Measurements from ENCODE around the gene GALNT14. TPM values are rescaled to one million over a fixed set of nuclear protein-coding genes. Genes with fewer than 3 reads are reported as not detected.

GALNT14 gene
- total RNA-seq, 4 donors from 2014 or later = 1.00 TPM; not detected in 3

GRCh38 chr2:30903326-30903725, 234.9 kb downstream of the GALNT14 start:
- DNase-seq = no peak
- Histone ChIP-seq H3K9me3 (no peaks in the 10 kb centered on the region), H3K36me3 (no peaks in the 10 kb centered on the region), H3K27me3 (no peaks in the 10 kb centered on the region), H3K27ac (no peak overlapping the region), H3K4me3 (no peak overlapping the region), H3K4me1 (no peaks in the 10 kb centered on the region)
- TF ChIP-seq POLR2A (IDR thresholded peaks at IDR 0.05) (no peak), EP300 (IDR thresholded peaks at IDR 0.05; ENCODE audit: low read depth) (no peak), CTCF (IDR thresholded peaks at IDR 0.05) (no peak), POLR2AphosphoS5 (IDR thresholded peaks at IDR 0.05) (no peak)
- 88 to 93% methylated on average over 3 to 5 of the region's 5 CpGs for WGBS, 2 donors (ENCODE audit: low coverage in 1 of 2)
- in situ Hi-C loops (cut with MboI; ENCODE audit: low pct_ligation_motif_present in 1 of 4, low pct_unique_long_range_greater_than_20kb in 1 of 4, low sequenced_read_pairs in 3 of 4) = no loop called here
- intact Hi-C loops (cut with DNase I; ENCODE audit: low total_unique reads) = no loop called here

- WGBS, 2 donors (ENCODE audit: low coverage in 1 of 2) = 74 to 82% methylated on average over 5 of the region's 5 CpGs
- Histone ChIP-seq H3K9me3 (no peaks in the 10 kb centered on the region), H3K27me3 (no peaks in the 10 kb centered on the region), H3K36me3 (no peaks in the 10 kb centered on the region), H3K4me3 (no peak overlapping the region), H3K4me1 (no peaks in the 10 kb centered on the region), H3K27ac (no peak overlapping the region)
- intact Hi-C loops (cut with DNase I; ENCODE audit: low total_unique reads) (no loop called here), in situ Hi-C loops (cut with MboI; ENCODE audit: low pct_ligation_motif_present in 1 of 4, low pct_unique_long_range_greater_than_20kb in 1 of 4, low sequenced_read_pairs in 3 of 4) (no loop called here)
- no peak for DNase-seq
- TF ChIP-seq EP300 (IDR thresholded peaks at IDR 0.05; ENCODE audit: low read depth) = no peak
Measured at GRCh38 chr2:30900381-30900780, 237.9 kb downstream of the GALNT14 start.

- 67 to 83% methylated on average over 1 to 14 of the region's 14 CpGs for WGBS, 2 donors (ENCODE audit: low coverage in 1 of 2)
- Histone ChIP-seq H3K27me3 (no peaks in the 10 kb centered on the region), H3K4me3 (no peak overlapping the region), H3K36me3 (no peaks in the 10 kb centered on the region), H3K27ac (no peak overlapping the region), H3K9me3 (no peaks in the 10 kb centered on the region), H3K4me1 (no peaks in the 10 kb centered on the region)
- intact Hi-C loops (cut with DNase I; ENCODE audit: low total_unique reads) (no loop called here), in situ Hi-C loops (cut with MboI; ENCODE audit: low pct_ligation_motif_present in 1 of 4, low pct_unique_long_range_greater_than_20kb in 1 of 4, low sequenced_read_pairs in 3 of 4) (no loop called here)
- no peak for DNase-seq
- TF ChIP-seq CTCF (IDR thresholded peaks at IDR 0.05) (no peak), POLR2AphosphoS5 (IDR thresholded peaks at IDR 0.05) (no peak), POLR2A (IDR thresholded peaks at IDR 0.05) (no peak), EP300 (IDR thresholded peaks at IDR 0.05; ENCODE audit: low read depth) (no peak)
Measured at GRCh38 chr2:30899516-30900054, 238.7 kb downstream of the GALNT14 start.

- Histone ChIP-seq H3K27ac (no peak overlapping the region), H3K36me3 (no peaks in the 10 kb centered on the region), H3K4me3 (no peak overlapping the region), H3K27me3 (no peaks in the 10 kb centered on the region), H3K4me1 (no peaks in the 10 kb centered on the region), H3K9me3 (no peaks in the 10 kb centered on the region)
- DNase-seq = no peak
- intact Hi-C loops (cut with DNase I; ENCODE audit: low total_unique reads) = no loop called here
- WGBS, 2 donors (ENCODE audit: low coverage in 1 of 2) = 88% methylated on average over 13 of the region's 13 CpGs; no CpG with 5 or more reads in 1 of the 2 donors
- TF ChIP-seq CTCF (IDR thresholded peaks at IDR 0.05) (no peak), EP300 (IDR thresholded peaks at IDR 0.05; ENCODE audit: low read depth) (no peak), POLR2A (IDR thresholded peaks at IDR 0.05) (no peak), POLR2AphosphoS5 (IDR thresholded peaks at IDR 0.05) (no peak)
- in situ Hi-C loops (cut with MboI; ENCODE audit: low pct_ligation_motif_present in 1 of 4, low pct_unique_long_range_greater_than_20kb in 1 of 4, low sequenced_read_pairs in 3 of 4) = no loop called here
Measured at GRCh38 chr2:30897539-30897938, 240.7 kb downstream of the GALNT14 start.

Data from transverse colon (tissue), 4 donors.